IMR-90 (cell line): ENCODE measurements around the gene MYL4. TPM values are rescaled to one million over a fixed set of nuclear protein-coding genes. Genes with fewer than 3 reads are reported as not detected.

ENCODE experiments used
- ATAC-seq: fragments of 200-7000 bp; cut with Tn5 transposase; 2 replicates; pipeline ENCODE4 v1.9.1; 2020; ENCODE audit warnings: low read depth, mild to moderate bottlenecking, moderate library complexity
- BruUV-seq: library from RNA; stranded (reverse); fragments of 400-500 nt; replicated peaks from 2 replicates; lab custom pipeline; 2021; lab: Mats Ljungman, UMichigan
- CTCF ChIA-PET: fragments of 300-600 bp; formaldehyde crosslinking; extraction: SDS; loops from one replicate; lab custom pipeline; 2021; ENCODE audit warnings: antibody characterized with exemption; lab: Yijun Ruan, JAX
- POLR2A ChIA-PET: fragments of 300-600 bp; sonication (Branson Sonifier 250); formaldehyde crosslinking; loops from one replicate; lab custom pipeline; 2022; ENCODE audit warnings: antibody characterized with exemption; ENCODE audit not compliant: unreplicated experiment; lab: Charles Lee
- DNase-seq: peaks from one replicate; pipeline ENCODE4 v3.0.0; 2013
- H2AFZ ChIP-seq: replicated peaks from 2 replicates; pipeline ENCODE3; 2013; ENCODE audit warnings: low read length, mild to moderate bottlenecking; ENCODE audit not compliant: poor library complexity
- H2AK5ac ChIP-seq: 2 replicates; pipeline ENCODE4 v1.6.1; 2013; ENCODE audit warnings: low read depth, low read length, inconsistent platforms
- H2AK9ac ChIP-seq: replicated peaks from 2 replicates; pipeline ENCODE3; 2013; ENCODE audit warnings: mild to moderate bottlenecking, low read depth, low read length, moderate library complexity; ENCODE audit not compliant: poor library complexity
- H2BK120ac ChIP-seq: 2 replicates; pipeline ENCODE4 v1.6.1; 2013; ENCODE audit warnings: low read depth, low read length, inconsistent platforms
- H2BK15ac ChIP-seq: 3 replicates; pipeline ENCODE4 v1.6.1; 2013; ENCODE audit warnings: low read depth, low read length, inconsistent platforms
- H2BK20ac ChIP-seq: 2 replicates; pipeline ENCODE4 v1.6.1; 2013; ENCODE audit warnings: low read depth, mild to moderate bottlenecking, inconsistent platforms, low read length, moderate library complexity
- H2BK5ac ChIP-seq: 2 replicates; pipeline ENCODE4 v1.6.1; 2013; ENCODE audit warnings: mild to moderate bottlenecking, low read depth, low read length, inconsistent platforms; ENCODE audit not compliant: poor library complexity, severe bottlenecking
- H3K14ac ChIP-seq: replicated peaks from 2 replicates; pipeline ENCODE4 v1.6.1; 2013; ENCODE audit warnings: low read depth, low read length, inconsistent platforms
- H3K18ac ChIP-seq: 2 replicates; pipeline ENCODE4 v1.6.1; 2013; ENCODE audit warnings: low read depth, low read length, control low read depth
- H3K23ac ChIP-seq: 2 replicates; pipeline ENCODE4 v1.6.1; 2013; ENCODE audit warnings: low read depth, low read length, inconsistent platforms
- H3K27ac ChIP-seq: 2 replicates; pipeline ENCODE4 v1.5.1; 2013; ENCODE audit warnings: mild to moderate bottlenecking, control low read depth, low read length; ENCODE audit not compliant: insufficient read depth
- H3K27me3 ChIP-seq: 2 replicates; pipeline ENCODE4 v1.6.1; 2013; ENCODE audit warnings: low read length; ENCODE audit not compliant: control insufficient read depth, insufficient read depth
- H3K36me3 ChIP-seq: 2 replicates; pipeline ENCODE4 v1.6.1; 2013; ENCODE audit warnings: low read length, mixed read lengths; ENCODE audit not compliant: control insufficient read depth, insufficient read depth
- H3K4ac ChIP-seq: 2 replicates; pipeline ENCODE4 v1.6.1; 2013; ENCODE audit warnings: low read depth, low read length, inconsistent platforms
- H3K4me1 ChIP-seq: 2 replicates; pipeline ENCODE4 v1.6.1; 2013; ENCODE audit warnings: low read length, mixed read lengths; ENCODE audit not compliant: control insufficient read depth, insufficient read depth
- H3K4me2 ChIP-seq: 2 replicates; pipeline ENCODE4 v1.6.1; 2013; ENCODE audit warnings: low read depth, mild to moderate bottlenecking, control low read depth, low read length, moderate library complexity
- H3K4me3 ChIP-seq: 2 replicates; pipeline ENCODE4 v1.5.1; 2013; ENCODE audit warnings: low read depth, mild to moderate bottlenecking, control low read depth, low read length, moderate library complexity; ENCODE audit not compliant: insufficient read depth
- H3K56ac ChIP-seq: 2 replicates; pipeline ENCODE4 v1.6.1; 2013; ENCODE audit warnings: low read length, inconsistent platforms; ENCODE audit not compliant: insufficient read depth; ENCODE audit errors: extremely low read depth
- H3K79me1 ChIP-seq, 2 experiments: 2 replicates each; pipeline ENCODE4 v1.6.1; 2013; ENCODE audit warnings: low read length in 2 of 2, inconsistent platforms in 1 of 2, low read depth in 1 of 2
- H3K9ac ChIP-seq: 2 replicates; pipeline ENCODE4 v1.6.1; 2013; ENCODE audit warnings: low read depth, low read length, control low read depth
- H3K9me1 ChIP-seq: 2 replicates; pipeline ENCODE4 v1.6.1; 2013; ENCODE audit warnings: low read length, inconsistent platforms; ENCODE audit not compliant: insufficient read depth
- H3K9me3 ChIP-seq: 2 replicates; pipeline ENCODE4 v1.6.1; 2013; ENCODE audit warnings: low read length; ENCODE audit not compliant: control insufficient read depth, insufficient read depth
- H4K20me1 ChIP-seq: 2 replicates; pipeline ENCODE4 v1.6.1; 2013; ENCODE audit warnings: low read length, inconsistent platforms; ENCODE audit not compliant: insufficient read depth
- H4K5ac ChIP-seq: 2 replicates; pipeline ENCODE4 v1.6.1; 2013; ENCODE audit warnings: mild to moderate bottlenecking, low read depth, low read length, control low read depth
- H4K8ac ChIP-seq, 2 experiments: 2 replicates each; pipeline ENCODE4 v1.6.1; 2013; ENCODE audit warnings: low read depth in 2 of 2, low read length in 2 of 2, control low read depth in 1 of 2, inconsistent platforms in 1 of 2
- H4K91ac ChIP-seq: 2 replicates; pipeline ENCODE4 v1.6.1; 2013; ENCODE audit warnings: low read depth, low read length, inconsistent platforms; ENCODE audit not compliant: insufficient read depth
- CTCF ChIP-seq: conservative IDR thresholded peaks from 2 replicates; pipeline ENCODE4 v1.5.1; 2012; ENCODE audit warnings: mild to moderate bottlenecking, low read depth, low read length, improper control_type of control experiment
- RCOR1 ChIP-seq: IDR thresholded peaks from 2 replicates; pipeline ENCODE4 v1.6.1; 2012; ENCODE audit warnings: mild to moderate bottlenecking, low read length, improper control_type of control experiment; ENCODE audit not compliant: insufficient replicate concordance
- RFX5 ChIP-seq: IDR thresholded peaks from 2 replicates; pipeline ENCODE4 v1.8.0; 2012; ENCODE audit warnings: low read depth, mild to moderate bottlenecking, low read length, moderate library complexity
- WGBS, 2 experiments: methylation state at CpG; one replicate each; pipeline versions ENCODE4 v1.1.5 to v1.1.7; 2013; ENCODE audit warnings: missing lambda C conversion rate in 2 of 2; ENCODE audit not compliant: insufficient read length in 1 of 2; ENCODE audit errors: extremely low coverage in 2 of 2; 5-methylcytosine and 5-hydroxymethylcytosine counted together
- dilution Hi-C: fragments of 300-500 bp; cut with HindIII; formaldehyde crosslinking; loops from one replicate; pipeline ENCODE4 v1.14.3; 2018; ENCODE audit warnings: low sequenced_read_pairs; ENCODE audit not compliant: unreplicated experiment
- in situ Hi-C: fragments of 300-500 bp; cut with MboI; formaldehyde crosslinking; loops from 3 replicates; pipeline ENCODE4 v1.14.3; 2019; ENCODE audit warnings: low sequenced_read_pairs, inconsistent platforms, mixed read lengths
- intact Hi-C: fragments of 100-400 bp; cut with micrococcal nuclease; formaldehyde crosslinking; loops from 2 replicates; pipeline ENCODE4 v1.10.0; 2022
- polyA plus RNA-seq, 3 experiments: library from polyadenylated mRNA; depleted of rRNA; stranded (reverse); fragments of >200 nt; gene quantifications; 2 replicates each; pipeline ENCODE4 v1.2.3, GENCODE V29; 2012; ENCODE audit warnings: low replicate concordance in 1 of 3
- total RNA-seq: library from RNA; depleted of rRNA; stranded (reverse); fragments of >200 nt; gene quantifications from 2 replicates; pipeline ENCODE4 v1.2.3, GENCODE V29; 2012

Gene MYL4
- total and polyA plus RNA-seq, 2 of the 4 experiments (the other 2 are of a cell fraction): not detected

- Histone ChIP-seq H2BK120ac (no peak overlapping the region), H2BK20ac (no peak overlapping the region), H3K27ac (no peak overlapping the region), H3K9me3 (no peaks in the 10 kb centered on the region), H3K18ac (no peak overlapping the region), H4K8ac (no peak overlapping the region), H3K27me3 (no peaks in the 10 kb centered on the region; the same call in 1 of the 2 replicates), H4K5ac (no peak overlapping the region), H3K9ac (no peak overlapping the region), H4K20me1 (no peaks in the 10 kb centered on the region), H2AFZ (no peak overlapping the region), H2BK15ac (no peak overlapping the region), H4K91ac (no peak overlapping the region), H3K4ac (no peak overlapping the region), H3K9me1 (no peaks in the 10 kb centered on the region), H2AK9ac (no peak overlapping the region), H3K56ac (no peak overlapping the region), H3K79me1 (peaks cover under 1 to 24% of the 10 kb centered on the region in 2 experiments; a peak in 3 of 4 replicates), H2BK5ac (no peak overlapping the region), H3K36me3 (no peaks in the 10 kb centered on the region), H3K4me1 (peaks cover 4% of the 10 kb centered on the region), H3K14ac (no peak overlapping the region), H2AK5ac (no peak overlapping the region), H3K4me2 (no peak overlapping the region), H3K4me3 (no peak overlapping the region), H3K23ac (no peak overlapping the region)
- no TSS peak for BruUV-seq
- TF ChIP-seq CTCF (no peak), RCOR1 (no peak), RFX5 (no peak)
- 80% methylated on average over 1 of the region's 1 CpG; no CpG with 5 or more reads in 1 of the 2 experiments for WGBS, 2 experiments
- in situ Hi-C loops (no loop called here), intact Hi-C loops (no loop called here), dilution Hi-C loops (no loop called here)
- DNase-seq: no peak
- CTCF ChIA-PET: interaction anchor here (0.6 to 0.8 kb wide), 2 partner anchors 11 to 72 kb away, joined by 3 to 4 read pairs; no protein-coding TSS in a partner anchor
- ATAC-seq: no peak
- POLR2A ChIA-PET: no interaction called here
Measured at GRCh38 chr17:47251421-47251940, 42.3 kb downstream of the MYL4 start.
